ENCODE measurements around the gene COL1A1.

Gene COL1A1

GRCh38 chr17:50149417-50150353, 51.7 kb downstream of the COL1A1 start:
- intact Hi-C loops (cut with DNase I): loop anchor here (2.0 kb wide), 1 partner anchor 55 kb away; the partner anchor contains the start of gene PDK2
- DNase-seq: peak in 38 of 42 donors; percentile 22 to 80 (median 63)

- no peak for DNase-seq
- intact Hi-C loops (cut with DNase I): no loop called here
These were observed 52.4 kb downstream of the COL1A1 start for GRCh38 chr17:50149091-50149416.

DNA sequence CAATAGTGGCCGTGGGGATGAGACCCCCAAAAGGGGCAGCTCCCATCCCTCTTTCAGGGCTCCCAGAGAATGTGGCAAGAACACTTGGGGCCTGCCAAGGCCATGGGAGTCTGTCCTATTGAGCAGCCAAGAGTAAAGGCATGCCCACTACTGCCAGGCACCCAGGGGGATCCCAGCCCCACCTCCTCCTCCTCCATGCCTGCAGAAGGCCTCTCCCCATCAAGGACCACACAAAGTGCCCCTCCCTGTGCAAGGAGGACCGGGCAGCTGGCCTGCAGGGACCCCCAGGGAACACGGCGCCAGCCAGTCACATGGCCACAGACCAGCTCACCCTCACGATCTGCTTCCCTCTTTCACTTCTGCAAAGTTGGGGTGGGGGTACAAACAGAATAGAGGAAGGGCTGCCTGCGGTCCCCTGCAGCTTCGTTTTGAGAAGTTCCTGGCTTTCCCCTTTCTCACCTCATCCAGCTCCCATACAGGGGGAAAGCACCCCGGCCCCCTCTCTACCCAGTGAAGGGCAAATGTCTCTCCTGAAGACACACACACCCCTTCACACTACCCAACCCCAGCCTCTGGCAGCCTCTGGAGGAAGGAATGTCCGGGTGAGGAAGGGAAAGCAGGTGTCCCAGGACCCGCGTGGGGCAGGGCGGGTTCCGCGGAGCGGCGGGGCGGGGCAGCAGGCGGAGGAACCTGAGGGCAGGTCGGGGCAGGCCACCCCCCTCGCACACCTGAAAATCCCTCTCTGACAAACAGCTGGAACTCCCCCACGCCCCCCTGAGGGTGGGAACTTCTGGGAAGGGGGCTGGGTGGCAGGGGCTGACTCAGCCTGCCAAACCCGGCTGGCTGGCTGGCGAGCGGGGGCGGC, 53.0 kb downstream of the COL1A1 start:
- intact Hi-C loops (cut with DNase I): no loop called here
- DNase-seq: peak; percentile 34 to 87 (median 66)

GRCh38 chr17:50147841-50148225, 53.6 kb downstream of the COL1A1 start:
- peak in 5 of 42 donors; percentile 38 to 65 (median 55) for DNase-seq
- intact Hi-C loops (cut with DNase I): no loop called here

GRCh38 chr17:50146927-50147665, 54.3 kb downstream of the COL1A1 start:
- intact Hi-C loops (cut with DNase I): no loop called here
- peak in 4 of 42 donors; percentile 22 to 62 (median 44) for DNase-seq

GRCh38 chr17:50146230-50146926, 55.1 kb downstream of the COL1A1 start:
- DNase-seq: peak in 29 of 42 donors; percentile 28 to 81 (median 58)
- intact Hi-C loops (cut with DNase I): no loop called here

DNA sequence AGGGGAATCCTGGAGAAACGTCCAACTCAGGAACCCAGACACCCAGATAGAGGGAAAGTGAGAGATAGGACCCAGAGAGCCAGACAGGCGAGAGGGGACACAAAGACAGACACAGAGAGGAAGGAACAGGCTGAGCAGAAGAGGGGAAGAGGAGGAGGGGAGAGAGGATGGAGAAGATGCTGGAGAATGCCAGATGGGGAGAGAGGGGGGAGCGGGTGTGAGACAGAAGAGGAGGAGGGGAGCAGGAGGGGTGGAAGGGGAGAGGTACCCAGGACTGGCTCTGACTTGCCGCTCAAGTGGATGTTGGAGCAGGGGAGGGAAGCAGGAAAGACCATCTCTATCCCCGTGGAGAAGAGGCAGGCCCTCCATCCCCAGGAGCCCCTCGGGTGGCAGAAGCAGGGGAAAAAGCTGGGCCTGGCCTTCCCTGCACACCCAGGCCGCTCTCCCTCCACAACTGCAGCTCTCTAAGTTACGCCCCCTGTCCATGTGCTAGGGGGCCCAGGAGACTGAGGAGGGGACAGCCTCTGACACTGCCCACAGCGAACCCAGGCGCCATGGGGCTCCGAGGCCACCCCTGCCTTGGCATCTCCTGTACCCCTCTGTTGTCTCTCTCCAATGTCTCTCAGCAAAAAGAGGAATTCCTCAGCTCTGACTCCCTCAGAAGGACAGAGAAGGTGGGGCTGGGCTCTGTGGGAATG, 55.8 kb downstream of the COL1A1 start:
- intact Hi-C loops (cut with DNase I): no loop called here

GRCh38 chr17:50144845-50145531, 56.4 kb downstream of the COL1A1 start:
- intact Hi-C loops (cut with DNase I): no loop called here
- no peak for DNase-seq

More for the DNA sequence above, 55.8 kb downstream of the COL1A1 start:
- DNase-seq: no peak

GRCh38 chr17:50144355-50144754, 57.1 kb downstream of the COL1A1 start:
- intact Hi-C loops (cut with DNase I): no loop called here
- no peak for DNase-seq

- intact Hi-C loops (cut with DNase I): no loop called here
- no peak for DNase-seq
These were observed 57.8 kb downstream of the COL1A1 start for GRCh38 chr17:50143461-50144176.

GRCh38 chr17:50141745-50142110, 59.7 kb downstream of the COL1A1 start:
- intact Hi-C loops (cut with DNase I): no loop called here
- DNase-seq: no peak

GRCh38 chr17:50141026-50141744, 60.2 kb downstream of the COL1A1 start:
- DNase-seq: no peak
- intact Hi-C loops (cut with DNase I): no loop called here

DNA sequence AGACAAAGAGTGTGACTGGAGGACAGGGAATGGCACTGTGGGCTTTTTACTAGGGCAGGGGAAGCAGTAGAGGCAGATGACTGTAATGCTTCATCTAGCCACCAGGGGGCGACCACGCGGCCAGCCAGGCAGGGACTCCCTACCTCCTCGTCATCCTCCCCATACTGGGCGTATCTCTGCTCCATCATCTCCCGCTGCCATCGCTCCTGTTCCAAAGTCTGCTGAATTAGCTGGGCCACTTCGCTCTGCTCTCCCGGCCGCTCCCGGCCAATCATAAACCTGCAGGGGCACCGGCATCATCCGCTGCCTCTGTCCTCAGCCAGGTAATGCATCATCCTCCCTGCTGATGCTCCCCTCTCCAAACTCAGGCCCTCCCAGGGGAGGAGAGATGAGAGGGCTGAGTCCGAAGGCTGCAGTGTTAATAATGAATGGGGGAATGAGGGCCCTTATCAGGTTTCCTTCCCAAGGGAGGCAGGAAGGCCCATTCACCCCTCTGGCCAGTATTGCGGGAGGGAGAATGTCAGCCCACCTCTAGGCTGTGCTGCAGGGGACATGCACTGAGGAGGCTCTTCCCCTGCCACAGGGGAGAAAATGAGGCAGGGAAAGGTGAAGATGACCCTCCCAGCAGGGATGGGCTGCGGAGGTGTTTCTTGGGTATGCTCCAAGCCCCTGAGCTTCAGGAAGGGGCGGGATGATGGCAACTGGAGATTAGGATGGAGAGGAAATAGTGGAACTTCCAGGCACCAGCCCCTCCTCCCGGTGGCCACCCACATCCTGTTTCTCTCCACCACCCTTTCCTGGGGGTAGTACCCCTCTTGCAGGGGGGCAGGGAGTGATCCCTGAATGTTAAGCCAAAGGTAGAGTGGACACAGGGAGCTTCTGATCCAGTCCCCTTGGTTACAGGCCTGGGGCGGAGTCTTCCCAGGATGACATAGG, 61.2 kb downstream of the COL1A1 start:
- intact Hi-C loops (cut with DNase I): no loop called here

DNA sequence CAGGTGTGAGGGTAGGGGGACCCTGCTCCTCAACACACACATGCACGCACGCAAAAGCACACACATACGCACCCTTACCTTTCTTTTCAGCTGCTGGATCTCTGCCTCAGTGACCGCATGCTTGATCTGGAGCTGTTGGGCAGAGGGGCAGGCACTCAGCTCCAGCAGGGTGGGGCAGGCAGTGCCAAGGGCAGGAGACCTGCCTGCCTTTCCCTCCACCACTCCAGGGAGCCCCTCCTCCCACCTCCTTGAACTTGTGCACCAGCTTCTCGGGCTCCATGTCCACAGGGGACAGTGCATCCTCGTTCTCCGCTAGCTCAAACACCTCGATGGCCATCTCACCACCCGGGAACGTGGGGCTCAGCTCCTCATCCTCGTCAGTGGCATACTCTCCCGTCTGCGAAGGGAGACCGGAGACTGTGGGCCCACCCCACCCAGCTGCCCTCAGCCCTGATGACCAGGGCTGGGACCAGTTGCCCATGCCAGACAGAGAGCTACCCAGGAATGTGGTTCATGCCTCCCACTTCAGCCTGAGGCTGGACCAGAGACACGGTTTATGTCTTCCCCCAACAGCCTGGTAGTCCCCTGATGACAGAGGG, 62.1 kb downstream of the COL1A1 start:
- intact Hi-C loops (cut with DNase I): no loop called here
- DNase-seq: no peak

More for the DNA sequence above, 61.2 kb downstream of the COL1A1 start:
- peak; percentile 62 to 94 (median 86) for DNase-seq

DNA sequence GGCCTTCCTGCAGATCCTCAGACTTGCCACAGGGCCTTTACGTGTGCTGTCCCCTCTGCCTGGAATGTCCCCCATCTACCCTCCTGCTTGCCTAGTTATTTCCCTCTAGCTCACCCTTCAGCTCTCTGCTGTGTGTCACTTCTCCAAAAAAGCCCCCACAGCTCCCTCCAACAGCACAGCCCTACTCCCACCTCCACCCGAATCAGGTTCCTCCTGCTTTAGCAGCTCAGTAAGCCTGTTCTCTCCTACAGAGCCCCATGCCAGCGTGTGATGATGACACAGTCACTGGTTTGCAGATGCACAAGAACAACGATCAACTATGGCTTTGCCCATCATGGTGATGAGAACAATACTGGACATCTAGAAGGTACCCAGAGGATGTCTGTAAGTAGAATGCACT, 64.4 kb downstream of the COL1A1 start:
- DNase-seq: peak in 31 of 42 donors; percentile 37 to 91 (median 73)
- intact Hi-C loops (cut with DNase I): no loop called here

Data from head of caudate nucleus (tissue), 42 donors.